ENCODE measurements around the gene OR10AG1. TPM values are rescaled to one million over a fixed set of nuclear protein-coding genes. Genes with fewer than 3 reads are reported as not detected.

Gene OR10AG1
- total RNA-seq, 1 donor from 2014 or later: not detected

- intact Hi-C loops (cut with DNase I): no loop called here
- DNase-seq (no peak), ATAC-seq (no peak)
- TF ChIP-seq CTCF (IDR thresholded peaks at IDR 0.05): no peak
- Histone ChIP-seq H3K9me3 (no peaks in the 10 kb centered on the region), H3K4me3 (no peak within 1 kb of the TSS), H3K27me3 (ENCODE audit: low read depth) (no peaks in the 10 kb centered on the region), H3K27ac (no peak within 1 kb of the TSS), H3K4me1 (no peaks in the 10 kb centered on the region), H3K36me3 (no peaks in the 10 kb centered on the region)
Observed at GRCh38 chr11:55936300-55936699, 33.4 kb downstream of the OR10AG1 start, which contains the start of gene OR5I1. Gene OR5I1 (minus strand): TSS chr11:55936400. CDS start chr11:55936400, 0 bp downstream.

GRCh38 chr11:55920537-55920936 is 49.2 kb downstream of the OR10AG1 start:
- H3K36me3 ChIP-seq: no peaks in the 10 kb centered on the region
- H3K27ac ChIP-seq: no peak overlapping the region
- TF ChIP-seq CTCF (IDR thresholded peaks at IDR 0.05): no peak
- peak; percentile 16 to 25 for ATAC-seq
- H3K4me1 ChIP-seq: no peaks in the 10 kb centered on the region
- no peak overlapping the region for H3K4me3 ChIP-seq
- intact Hi-C loops (cut with DNase I): no loop called here
- DNase-seq: peak; percentile 25
- no peaks in the 10 kb centered on the region for H3K27me3 ChIP-seq (ENCODE audit: low read depth)
- H3K9me3 ChIP-seq: no peaks in the 10 kb centered on the region

Other genes starting within 250 kb of the OR10AG1 start
- gene OR5D13, start 196.5 kb downstream of the OR10AG1 start, total RNA-seq: not detected
- not detected for gene OR5D14, start 174.4 kb downstream of the OR10AG1 start, total RNA-seq
- not detected for gene OR5L1, start 158.6 kb downstream of the OR10AG1 start, total RNA-seq
- gene OR5D18, start 150.3 kb downstream of the OR10AG1 start, total RNA-seq: not detected
- not detected for gene OR5L2, start 142.7 kb downstream of the OR10AG1 start, total RNA-seq
- gene OR5D16, start 131.2 kb downstream of the OR10AG1 start, total RNA-seq: not detected
- not detected for gene TRIM51, start 86.6 kb downstream of the OR10AG1 start, total RNA-seq
- not detected for gene OR5W2, start 55.4 kb downstream of the OR10AG1 start, total RNA-seq
- not detected for gene OR5I1, start 33.5 kb downstream of the OR10AG1 start, total RNA-seq
- gene OR5F1, start 24.7 kb upstream of the OR10AG1 start, total RNA-seq: not detected
- gene OR5AS1, start 57.7 kb upstream of the OR10AG1 start, total RNA-seq: not detected
- gene OR8I2, start 123.4 kb upstream of the OR10AG1 start, total RNA-seq: not detected
- gene OR8H2, start 133.7 kb upstream of the OR10AG1 start, total RNA-seq: not detected
- gene OR8H3, start 152.4 kb upstream of the OR10AG1 start, total RNA-seq: not detected
- not detected for gene OR8J3, start 170.3 kb upstream of the OR10AG1 start, total RNA-seq
- not detected for gene OR8K5, start 190.4 kb upstream of the OR10AG1 start, total RNA-seq
- not detected for gene OR5J2, start 206.7 kb upstream of the OR10AG1 start, total RNA-seq